HepG2 (cell line): ENCODE measurements around the gene VAC14. TPM values are rescaled to one million over a fixed set of nuclear protein-coding genes. Genes with fewer than 3 reads are reported as not detected.
A peak's percentile ranks its signal among the peaks of the same experiment; 100 is the strongest.

Source experiments
- ARID4A ChIP-seq: sonication (generic); formaldehyde crosslinking; IDR thresholded peaks from 2 replicates; pipeline ENCODE4 v1.5.0; 2020; ENCODE audit warnings: mild to moderate bottlenecking, missing genetic modification reagents, borderline replicate concordance
- HNRNPL ChIP-seq: fragments of 200-400 bp; formaldehyde crosslinking; IDR thresholded peaks from 2 replicates; pipeline ENCODE4 v1.6.1; 2017; ENCODE audit warnings: mild to moderate bottlenecking, low read depth, low read length
- MED1 ChIP-seq: sonication (generic); formaldehyde crosslinking; IDR thresholded peaks from 2 replicates; pipeline ENCODE4 v1.4.0; 2020; ENCODE audit warnings: missing genetic modification reagents
- NFYB ChIP-seq: sonication (generic); formaldehyde crosslinking; IDR thresholded peaks from 2 replicates; pipeline ENCODE4 v1.4.0; 2020; ENCODE audit warnings: missing genetic modification reagents
- POLR2G ChIP-seq: fragments of 200-400 bp; formaldehyde crosslinking; IDR thresholded peaks from 2 replicates; pipeline ENCODE4 v1.6.1; 2018; ENCODE audit warnings: mild to moderate bottlenecking, low read depth, low read length, moderate library complexity
- RBM39 ChIP-seq: fragments of 200-400 bp; formaldehyde crosslinking; IDR thresholded peaks from one replicate; pipeline ENCODE4 v1.6.1; 2018; ENCODE audit warnings: antibody characterized with exemption, mild to moderate bottlenecking, low read depth, low read length; ENCODE audit not compliant: poor library complexity, severe bottlenecking
- SIX1 ChIP-seq: sonication (generic); formaldehyde crosslinking; IDR thresholded peaks from 2 replicates; pipeline ENCODE4 v1.4.0; 2020; ENCODE audit warnings: missing genetic modification reagents, borderline replicate concordance
- SMAD1 ChIP-seq: sonication (generic); formaldehyde crosslinking; IDR thresholded peaks from 2 replicates; pipeline ENCODE4 v1.4.0; 2020; ENCODE audit warnings: missing genetic modification reagents, low read depth, mild to moderate bottlenecking, borderline replicate concordance
- SMAD9 ChIP-seq: sonication (generic); formaldehyde crosslinking; IDR thresholded peaks from 2 replicates; pipeline ENCODE4 v1.5.1; 2020; ENCODE audit warnings: mild to moderate bottlenecking, missing genetic modification reagents
- TBX3 ChIP-seq: fragments of 450-650 bp; IDR thresholded peaks from 2 replicates; pipeline ENCODE4 v1.6.1; 2017; ENCODE audit warnings: antibody characterized with exemption, mild to moderate bottlenecking, inconsistent platforms, borderline replicate concordance
- TRIM24 ChIP-seq: sonication (generic); formaldehyde crosslinking; IDR thresholded peaks from 2 replicates; pipeline ENCODE4 v1.8.0; 2022; ENCODE audit warnings: mild to moderate bottlenecking, missing genetic modification reagents
- ZFX ChIP-seq: sonication (generic); formaldehyde crosslinking; IDR thresholded peaks from 2 replicates; pipeline ENCODE4 v1.4.0; 2020; ENCODE audit warnings: mild to moderate bottlenecking, low read depth, missing genetic modification reagents, moderate library complexity
- ZNF10 ChIP-seq: sonication (generic); formaldehyde crosslinking; IDR thresholded peaks from 2 replicates; pipeline ENCODE4 v1.4.0; 2020; ENCODE audit warnings: mild to moderate bottlenecking, low read depth, missing genetic modification reagents, borderline replicate concordance
- ZNF253 ChIP-seq: sonication (generic); formaldehyde crosslinking; IDR thresholded peaks from 2 replicates; pipeline ENCODE4 v1.8.0; 2022; ENCODE audit warnings: mild to moderate bottlenecking, missing genetic modification reagents, borderline replicate concordance
- ZNF414 ChIP-seq: sonication (generic); formaldehyde crosslinking; IDR thresholded peaks from 2 replicates; pipeline ENCODE4 v1.5.0; 2020; ENCODE audit warnings: missing genetic modification reagents
- ZNF639 ChIP-seq: conservative IDR thresholded peaks from 2 replicates; pipeline ENCODE4 v1.6.1; 2018; ENCODE audit warnings: missing genetic modification reagents
- polyA plus RNA-seq, 8 experiments: library from polyadenylated mRNA; depleted of rRNA in 3 of 8; stranded (reverse) in 7 of 8; unstranded in 1 of 8; fragments of >200 nt; fragmentation: Illumina TruSeq in 4 of 8; extraction: Trizol in 4 of 8; gene quantifications; 2 replicates each; pipeline versions ENCODE4 v1.2.1 to v1.2.3, GENCODE V29; 2011 to 2016; ENCODE audit warnings: low read depth in 4 of 8, missing spikeins in 1 of 8, mixed read lengths in 1 of 8; ENCODE audit not compliant: insufficient read depth in 1 of 8
- total RNA-seq, 5 experiments: library from RNA; depleted of rRNA; stranded (reverse); fragments of >200 nt; fragmentation: Illumina TruSeq; extraction: Trizol; gene quantifications; 2 replicates each; pipeline ENCODE4 v1.2.3, GENCODE V29; 2016; ENCODE audit warnings: low read depth in 1 of 5

Gene VAC14
- total and polyA plus RNA-seq, 2 of the 13 experiments (the other 11 are each of a cell fraction or from before 2014, with no cell fraction given): 23.5 to 24.6 TPM

GRCh38 chr16:70747703-70748631 is 53.0 kb downstream of the VAC14 start (continued):
- TF ChIP-seq SMAD1 (CRISPR knock-in tag) (peak; percentile 69; the same call in 1 of the 2 replicates), ZFX (CRISPR knock-in tag) (peak; percentile 66), MED1 (CRISPR knock-in tag) (peak; percentile 36), ARID4A (CRISPR knock-in tag) (peak; percentile 56), NFYB (CRISPR knock-in tag) (0 out of 2 replicates have a peak, but pooled peaks have one; percentile 5), TBX3 (0 out of 2 replicates have a peak, but pooled peaks have one; percentile 12), ZNF10 (CRISPR knock-in tag) (0 out of 2 replicates have a peak, but pooled peaks have one; percentile 83), SIX1 (CRISPR knock-in tag) (no peak), ZNF639 (CRISPR knock-in tag) (no peak), HNRNPL (peak; percentile 62; the same call in 1 of the 2 replicates), TRIM24 (CRISPR knock-in tag) (no peak), ZNF253 (CRISPR knock-in tag) (peak; percentile 49; the same call in 1 of the 2 replicates), POLR2G (0 out of 2 replicates have a peak, but pooled peaks have one; percentile 7), ZNF414 (peak; percentile 68; the same call in 1 of the 2 replicates), SMAD9 (CRISPR knock-in tag) (no peak), RBM39 (peak; percentile 61)
